Ishikawa (cell line): ENCODE data around the gene KCNK2.

Experiments used
- CEBPB ChIP-seq: IDR thresholded peaks from 2 replicates; pipeline ENCODE4 v1.6.1; 2012
- CREB1 ChIP-seq: IDR thresholded peaks from 2 replicates; pipeline ENCODE4 v1.6.1; 2012; ENCODE audit warnings: low read depth
- EGR1 ChIP-seq: IDR thresholded peaks from 2 replicates; pipeline ENCODE4 v1.6.1; 2012
- EP300 ChIP-seq: IDR thresholded peaks from 2 replicates; pipeline ENCODE4 v1.6.1; 2012; ENCODE audit warnings: borderline replicate concordance
- FOXM1 ChIP-seq: IDR thresholded peaks from 2 replicates; pipeline ENCODE4 v1.6.1; 2012; ENCODE audit warnings: low read depth, borderline replicate concordance
- MAX ChIP-seq: IDR thresholded peaks from 2 replicates; pipeline ENCODE4 v1.6.1; 2012
- NFIC ChIP-seq: IDR thresholded peaks from 2 replicates; pipeline ENCODE4 v1.6.1; 2012
- RAD21 ChIP-seq: IDR thresholded peaks from 2 replicates; pipeline ENCODE4 v1.6.1; 2012; ENCODE audit warnings: low read depth
- REST ChIP-seq: IDR thresholded peaks from 2 replicates; pipeline ENCODE4 v1.6.1; 2012; ENCODE audit warnings: low read depth, mild to moderate bottlenecking
- TAF1 ChIP-seq: IDR thresholded peaks from 2 replicates; pipeline ENCODE4 v1.6.1; 2012; ENCODE audit warnings: low read depth, mild to moderate bottlenecking
- TCF12 ChIP-seq: IDR thresholded peaks from 2 replicates; pipeline ENCODE4 v1.6.1; 2012; ENCODE audit warnings: low read depth
- TEAD4 ChIP-seq: IDR thresholded peaks from 2 replicates; pipeline ENCODE4 v1.6.1; 2012
- USF1 ChIP-seq: IDR thresholded peaks from 2 replicates; pipeline ENCODE4 v1.6.1; 2012
- YY1 ChIP-seq: IDR thresholded peaks from 2 replicates; pipeline ENCODE4 v1.6.1; 2012; ENCODE audit warnings: low read depth
- ZBTB7A ChIP-seq: IDR thresholded peaks from 2 replicates; pipeline ENCODE4 v1.6.1; 2012; ENCODE audit warnings: low read depth

KCNK2 gene

GRCh38 chr1:215106067-215106466 lies 23.5 kb downstream of the KCNK2 start:
- no peak for TF ChIP-seq RAD21

GRCh38 chr1:215109171-215109570 lies 26.6 kb downstream of the KCNK2 start:
- TF ChIP-seq YY1: no peak

GRCh38 chr1:215111916-215112315 lies 29.4 kb downstream of the KCNK2 start:
- TF ChIP-seq MAX (no peak), USF1 (no peak), TEAD4 (no peak)

- no peak for TF ChIP-seq MAX
- no peak for TF ChIP-seq TCF12
- TF ChIP-seq ZBTB7A: no peak
- TF ChIP-seq TEAD4: no peak
- TF ChIP-seq NFIC: no peak
- no peak for TF ChIP-seq REST
- TF ChIP-seq RAD21: no peak
- TF ChIP-seq FOXM1: no peak
- no peak for TF ChIP-seq EP300
- no peak for TF ChIP-seq EGR1
- no peak for TF ChIP-seq USF1
- TF ChIP-seq CREB1: no peak
- TF ChIP-seq YY1: no peak
- TF ChIP-seq TAF1: no peak
- no peak for TF ChIP-seq CEBPB
These were observed 31.2 kb downstream of the KCNK2 start for GRCh38 chr1:215113776-215114153.

GRCh38 chr1:215114154-215114933 lies 31.8 kb downstream of the KCNK2 start:
- TF ChIP-seq TEAD4 (peak; percentile 41; the same call in 1 of the 2 replicates), NFIC (peak; percentile 73), RAD21 (no peak), ZBTB7A (no peak)

GRCh38 chr1:215115760-215116159 lies 33.2 kb downstream of the KCNK2 start:
- no peak for TF ChIP-seq TCF12
- no peak for TF ChIP-seq ZBTB7A
- no peak for TF ChIP-seq MAX
- no peak for TF ChIP-seq NFIC
- TF ChIP-seq EGR1: no peak
- no peak for TF ChIP-seq CEBPB
- TF ChIP-seq TAF1: no peak
- no peak for TF ChIP-seq YY1
- no peak for TF ChIP-seq CREB1
- TF ChIP-seq TEAD4: no peak

GRCh38 chr1:215118081-215118480 lies 35.5 kb downstream of the KCNK2 start:
- TF ChIP-seq CEBPB (no peak), YY1 (no peak), REST (no peak), EP300 (no peak), FOXM1 (no peak), RAD21 (no peak), USF1 (no peak), CREB1 (no peak), ZBTB7A (no peak), MAX (no peak), TCF12 (no peak), EGR1 (no peak), TEAD4 (no peak), TAF1 (no peak), NFIC (no peak)
